LNCAP (cell line): ENCODE results near the gene ENPP6.

Source experiments
- TF ChIP-seq, protein P1 (sequence below): fragments of 450-650 bp; IDR thresholded peaks from 2 replicates; pipeline ENCODE4 v1.5.1; 2017; ENCODE audit warnings: mild to moderate bottlenecking

ENPP6 gene

GRCh38 chr4:184234155-184234554, 16.5 kb upstream of the ENPP6 start:
- TF ChIP-seq, protein P1, sequence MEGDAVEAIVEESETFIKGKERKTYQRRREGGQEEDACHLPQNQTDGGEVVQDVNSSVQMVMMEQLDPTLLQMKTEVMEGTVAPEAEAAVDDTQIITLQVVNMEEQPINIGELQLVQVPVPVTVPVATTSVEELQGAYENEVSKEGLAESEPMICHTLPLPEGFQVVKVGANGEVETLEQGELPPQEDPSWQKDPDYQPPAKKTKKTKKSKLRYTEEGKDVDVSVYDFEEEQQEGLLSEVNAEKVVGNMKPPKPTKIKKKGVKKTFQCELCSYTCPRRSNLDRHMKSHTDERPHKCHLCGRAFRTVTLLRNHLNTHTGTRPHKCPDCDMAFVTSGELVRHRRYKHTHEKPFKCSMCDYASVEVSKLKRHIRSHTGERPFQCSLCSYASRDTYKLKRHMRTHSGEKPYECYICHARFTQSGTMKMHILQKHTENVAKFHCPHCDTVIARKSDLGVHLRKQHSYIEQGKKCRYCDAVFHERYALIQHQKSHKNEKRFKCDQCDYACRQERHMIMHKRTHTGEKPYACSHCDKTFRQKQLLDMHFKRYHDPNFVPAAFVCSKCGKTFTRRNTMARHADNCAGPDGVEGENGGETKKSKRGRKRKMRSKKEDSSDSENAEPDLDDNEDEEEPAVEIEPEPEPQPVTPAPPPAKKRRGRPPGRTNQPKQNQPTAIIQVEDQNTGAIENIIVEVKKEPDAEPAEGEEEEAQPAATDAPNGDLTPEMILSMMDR: no peak

DNA sequence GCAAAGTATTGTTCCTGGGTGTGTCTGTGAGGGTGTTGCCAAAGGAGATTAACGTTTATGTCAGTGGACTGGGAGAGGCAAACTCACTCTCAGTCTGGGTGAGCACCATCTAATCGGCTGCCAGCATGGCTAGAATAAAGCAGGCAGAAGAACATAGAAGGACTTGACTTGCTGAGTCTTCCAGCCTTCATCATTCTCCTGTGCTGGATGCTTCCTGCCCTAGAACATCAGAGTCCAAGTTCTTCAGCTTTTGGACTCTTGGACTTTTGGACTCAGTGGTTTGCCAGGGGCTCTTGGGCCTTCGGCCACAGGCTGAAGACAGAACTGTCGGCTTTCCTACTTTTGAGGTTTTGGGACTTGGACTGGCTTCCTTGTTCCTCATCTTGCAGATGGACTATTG, 15.3 kb upstream of the ENPP6 start:
- TF ChIP-seq, protein P1: no peak

DNA sequence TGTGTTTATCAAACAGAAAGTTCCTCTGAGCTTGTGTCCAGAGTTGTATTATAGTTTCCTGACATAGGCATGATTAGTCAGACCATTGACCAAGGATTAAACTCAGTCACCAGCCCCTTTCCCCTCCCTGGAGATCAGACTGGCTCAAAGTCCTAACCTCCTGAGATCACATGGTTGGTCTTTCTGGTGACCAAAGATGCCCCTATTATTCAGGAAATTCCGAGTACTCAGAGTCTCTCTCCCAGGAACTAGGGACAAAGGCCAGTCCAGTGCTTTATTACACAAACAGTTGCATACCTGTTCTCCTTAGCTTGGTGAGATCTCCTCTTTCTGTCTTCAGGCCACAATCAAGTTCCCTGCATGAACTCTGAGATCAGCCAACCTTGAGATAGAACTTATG, 14.5 kb upstream of the ENPP6 start:
- TF ChIP-seq, protein P1: no peak

- TF ChIP-seq, protein P1: no peak
Observed at GRCh38 chr4:184231573-184231972, 13.9 kb upstream of the ENPP6 start.

- TF ChIP-seq, protein P1: no peak
Observed at GRCh38 chr4:184228056-184228705, 10.5 kb upstream of the ENPP6 start.

DNA sequence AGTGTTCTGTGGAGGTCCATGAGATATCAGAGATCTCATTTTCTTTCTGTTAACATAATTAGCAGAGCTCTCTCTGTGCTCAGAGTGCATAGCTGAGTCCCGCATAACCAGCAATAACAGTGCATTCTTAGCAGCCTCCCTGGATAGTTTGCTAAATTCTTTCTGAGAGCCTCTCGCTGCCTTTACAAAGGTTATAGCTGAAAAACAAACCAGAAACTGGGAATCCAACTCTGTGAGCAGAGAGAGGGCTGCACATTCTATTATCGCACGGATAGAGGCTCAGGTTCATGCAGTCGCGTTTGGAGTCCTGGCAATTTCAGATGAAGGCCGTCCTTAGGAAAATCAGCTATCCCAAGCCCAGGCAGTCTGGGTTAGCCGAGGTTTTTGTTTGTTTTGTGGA, 1.2 kb downstream of the ENPP6 start:
- TF ChIP-seq, protein P1: no peak

- TF ChIP-seq, protein P1: no peak
Observed at GRCh38 chr4:184215709-184216328, 1.9 kb downstream of the ENPP6 start.

DNA sequence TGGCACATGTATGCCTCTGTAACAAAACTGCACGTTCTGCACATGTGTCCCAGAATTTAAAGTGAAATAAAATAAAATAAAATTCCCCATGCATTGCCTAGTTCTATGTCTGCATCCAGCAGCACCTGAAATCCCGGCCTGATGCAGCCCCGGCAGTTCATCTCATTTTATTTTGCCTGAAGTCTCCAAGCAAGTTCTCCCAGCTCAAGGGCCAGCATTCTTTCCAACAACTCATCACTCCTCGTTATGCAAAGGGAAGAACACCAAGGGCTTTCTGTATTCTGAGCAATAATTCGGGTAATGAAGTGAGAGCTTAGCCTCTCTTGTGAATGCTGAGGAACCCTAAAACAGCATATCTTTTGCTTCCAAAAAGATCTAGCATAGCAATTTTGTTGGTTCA, 2.7 kb downstream of the ENPP6 start:
- TF ChIP-seq, protein P1: no peak
